NCI-H226 (cell line): ENCODE measurements around the gene PHYHD1.

Experiments
- DNase-seq: peaks from one replicate; pipeline ENCODE4 v3.0.0-alpha.2; 2015

The PHYHD1 gene

DNA sequence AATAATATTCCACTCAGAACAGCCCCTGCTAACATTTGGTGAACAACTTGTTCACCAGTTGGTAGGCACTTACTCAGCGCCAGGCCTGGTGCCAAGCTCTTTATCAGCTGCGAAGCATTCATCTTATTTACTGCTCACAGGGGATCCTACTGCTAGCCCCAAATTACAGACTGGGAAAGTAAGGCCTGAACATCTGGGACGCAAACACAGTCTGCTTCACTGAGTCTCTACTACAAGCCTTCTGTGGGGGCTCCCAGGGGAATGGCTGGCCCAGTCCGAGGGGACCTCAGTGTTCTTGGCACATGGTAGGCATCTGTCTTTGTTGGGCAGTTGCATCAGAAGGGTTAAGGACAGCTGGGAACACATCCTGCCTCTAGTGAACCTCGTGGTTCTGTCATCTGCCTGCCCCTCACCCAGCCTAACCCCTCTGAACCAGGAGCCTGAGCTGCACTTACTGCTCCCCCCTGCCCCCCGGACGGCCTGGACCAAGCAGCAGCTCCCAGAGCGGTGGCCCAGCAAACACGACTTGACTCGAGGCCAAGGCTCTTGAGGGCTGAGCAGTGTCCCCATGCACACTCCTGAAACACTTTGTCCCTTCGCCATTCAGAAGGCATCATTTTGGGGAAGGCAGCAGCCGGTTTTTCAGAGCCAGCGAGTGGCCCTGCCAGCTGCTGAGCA, at the start of gene PHYHD1:
PHYHD1 (plus strand) TSS at position 602 of the 678 bp plus-strand sequence. CDS start 1,342 bp downstream, outside the sequence.
- DNase-seq, result peak; percentile 57

DNA sequence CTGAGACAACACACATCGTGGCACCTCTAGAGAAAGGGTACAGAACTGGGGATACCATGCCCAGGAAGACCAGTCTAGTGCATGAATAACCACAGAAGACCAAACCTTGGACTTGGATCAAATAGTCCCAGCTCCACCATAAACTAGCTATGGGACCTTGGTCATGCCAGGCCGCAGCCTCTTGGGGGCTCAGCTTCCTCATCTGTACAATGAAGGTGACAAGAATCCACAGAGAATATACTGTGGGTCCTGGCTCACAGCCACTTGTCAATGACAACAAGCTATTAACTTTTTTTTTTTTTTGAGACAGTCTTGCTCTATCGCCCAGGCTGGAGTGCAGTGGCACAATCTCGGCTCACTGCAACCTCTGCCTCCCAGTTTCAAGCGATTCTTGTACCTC, 42.9 kb upstream of the PHYHD1 start:
- DNase-seq, result no peak

DNA sequence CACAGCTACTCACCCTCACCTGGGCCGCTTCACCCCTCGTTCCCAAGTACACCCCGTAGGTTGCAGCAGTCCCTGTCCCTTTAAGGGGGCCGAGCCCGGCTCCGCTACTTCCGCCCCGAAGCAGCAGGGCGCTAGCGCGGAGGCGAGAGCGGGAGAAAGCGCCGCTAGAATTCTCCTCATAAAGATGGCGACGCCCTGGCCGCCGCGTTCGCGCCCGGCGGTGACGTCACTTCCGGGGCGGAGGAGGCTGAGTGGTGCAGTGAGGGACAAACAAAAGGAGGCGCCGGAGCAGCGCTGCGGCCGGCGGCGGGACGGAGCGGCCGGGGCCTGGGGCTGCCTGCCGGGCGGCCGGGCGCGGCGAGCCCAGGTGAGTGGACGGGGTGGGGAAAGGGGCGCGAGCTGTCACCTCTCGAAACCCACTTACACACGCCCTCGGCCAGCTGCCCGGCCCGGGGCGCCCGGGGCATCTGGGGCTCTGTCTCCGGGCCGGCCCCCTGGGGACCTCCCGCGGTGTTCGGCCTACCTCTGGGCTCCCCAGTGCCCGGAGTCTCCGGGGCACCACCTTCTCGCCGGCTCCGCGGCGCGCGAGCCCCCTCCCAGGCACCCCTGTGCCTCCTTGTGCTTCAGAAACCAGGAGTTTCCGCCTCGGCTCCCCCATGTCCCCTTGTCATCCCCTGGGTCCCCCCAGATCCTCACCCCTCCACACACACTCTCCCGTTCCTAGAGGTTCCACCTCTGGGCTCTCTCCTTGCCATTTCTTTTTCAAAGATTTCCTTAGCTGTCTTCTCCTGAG, 38.7 kb upstream of the PHYHD1 start, which contains the start of the genes KYAT1 and LRRC8A:
KYAT1 (minus strand) TSS at position 67 of the 793 bp plus-strand sequence. CDS start 36,545 bp downstream, outside the sequence.
LRRC8A (plus strand) TSS at position 250 of the 793 bp plus-strand sequence. CDS start 25,032 bp downstream, outside the sequence.
- peak; percentile 95 for DNase-seq

DNA sequence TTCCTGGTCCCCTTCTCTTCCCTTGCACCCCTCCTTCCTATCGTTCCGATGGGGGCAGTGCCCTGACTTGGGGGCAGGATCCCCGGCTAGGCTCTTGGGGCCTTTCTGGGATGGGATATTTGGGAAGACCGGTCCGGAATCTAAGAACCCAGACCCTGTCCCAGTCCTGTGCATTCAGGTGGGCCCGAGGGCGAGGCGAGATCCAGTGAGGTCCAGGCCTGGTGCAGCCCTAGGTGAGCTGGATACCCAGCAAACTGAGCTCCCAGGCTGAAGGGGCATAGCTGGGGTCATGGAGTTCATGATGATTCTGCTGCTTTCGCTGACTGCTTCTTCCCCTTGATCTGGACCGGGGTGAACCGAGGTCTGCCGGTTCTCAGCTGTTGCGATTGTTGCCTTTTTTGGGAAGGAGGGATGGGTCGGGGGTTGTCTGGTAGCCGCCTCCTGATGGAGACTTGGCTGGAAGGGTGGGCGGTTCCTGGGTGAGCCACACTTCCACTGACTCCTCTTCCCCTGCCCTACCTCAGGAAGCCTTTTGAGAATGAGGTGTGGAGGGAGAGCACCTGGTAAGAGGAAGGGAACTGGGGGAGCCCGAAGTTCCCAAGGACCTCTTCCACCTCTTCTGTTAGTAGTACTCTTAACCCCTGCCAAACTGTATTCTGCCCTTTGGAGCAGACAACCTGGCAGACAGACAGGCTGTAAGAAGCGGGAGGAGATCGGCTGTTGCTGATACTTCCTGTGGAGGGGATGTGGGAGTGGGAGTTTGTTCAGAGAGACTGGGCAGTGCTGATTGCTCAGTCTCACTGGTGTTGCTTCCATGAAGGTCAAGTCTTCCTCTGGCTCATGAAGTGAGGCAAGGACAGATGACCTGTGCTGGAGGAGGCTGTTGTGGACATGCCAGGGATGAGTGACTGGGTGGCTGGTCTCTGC, 37.8 kb upstream of the PHYHD1 start:
- peak; percentile 28 for DNase-seq

DNA sequence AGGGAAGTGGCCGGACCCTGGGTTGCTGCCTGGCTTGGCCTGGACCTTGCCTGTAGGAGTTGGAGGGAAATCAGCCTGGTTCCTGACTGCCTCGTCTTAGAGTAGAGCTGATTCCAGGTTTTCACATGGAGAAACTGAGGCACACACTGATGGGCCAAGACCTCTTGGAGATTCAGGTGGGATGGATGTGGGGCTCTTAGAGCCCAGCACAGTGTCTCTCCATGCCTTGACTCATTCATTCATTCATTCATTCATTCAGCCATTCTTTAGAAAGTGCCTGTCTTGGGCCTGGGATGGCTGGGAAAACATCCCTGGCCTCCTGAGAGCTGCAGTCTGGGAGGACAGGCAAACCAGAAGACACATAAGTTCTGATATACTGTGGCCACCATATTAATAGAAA, 36.6 kb upstream of the PHYHD1 start:
- no peak for DNase-seq

DNA sequence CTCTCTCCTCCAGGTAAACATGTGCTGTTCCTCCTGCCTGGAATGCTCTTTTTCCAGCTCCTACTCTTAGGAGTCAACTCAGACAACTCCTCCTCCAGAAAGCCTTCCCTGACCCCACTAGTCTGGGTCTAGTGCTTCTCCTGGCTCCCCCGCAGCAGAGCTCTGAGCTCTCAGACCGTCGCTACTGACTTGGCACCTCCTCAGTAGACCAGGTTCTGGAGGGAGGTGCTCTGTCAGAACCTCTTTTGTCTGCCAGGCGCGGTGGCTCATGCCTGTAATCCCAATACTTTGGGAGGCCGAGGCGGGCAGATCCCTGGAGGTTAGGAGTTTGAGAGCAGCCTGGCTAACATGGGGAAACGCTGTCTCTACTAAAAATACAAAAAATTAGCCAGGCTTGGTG, 35.4 kb upstream of the PHYHD1 start:
- no peak for DNase-seq

DNA sequence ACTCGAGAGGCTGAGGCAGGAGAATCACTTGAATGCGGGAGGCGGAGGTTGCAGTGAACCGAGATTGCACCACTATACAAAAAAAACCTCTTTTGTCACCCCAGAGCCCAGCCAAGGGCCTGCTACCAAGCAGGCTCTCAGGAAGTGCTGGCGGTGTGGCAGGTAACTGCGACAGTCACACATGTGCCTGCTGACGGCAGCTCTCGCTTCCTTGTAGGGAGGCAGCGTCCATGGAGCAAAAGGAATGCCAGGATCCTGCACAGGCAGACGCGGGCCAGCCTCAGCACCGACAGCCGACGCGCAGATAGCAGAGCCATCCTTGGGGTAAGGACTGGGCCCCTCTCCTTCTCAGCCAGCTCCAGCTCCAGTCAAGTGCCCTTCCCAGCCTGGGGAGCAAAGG, 35.0 kb upstream of the PHYHD1 start:
- DNase-seq, result no peak

DNA sequence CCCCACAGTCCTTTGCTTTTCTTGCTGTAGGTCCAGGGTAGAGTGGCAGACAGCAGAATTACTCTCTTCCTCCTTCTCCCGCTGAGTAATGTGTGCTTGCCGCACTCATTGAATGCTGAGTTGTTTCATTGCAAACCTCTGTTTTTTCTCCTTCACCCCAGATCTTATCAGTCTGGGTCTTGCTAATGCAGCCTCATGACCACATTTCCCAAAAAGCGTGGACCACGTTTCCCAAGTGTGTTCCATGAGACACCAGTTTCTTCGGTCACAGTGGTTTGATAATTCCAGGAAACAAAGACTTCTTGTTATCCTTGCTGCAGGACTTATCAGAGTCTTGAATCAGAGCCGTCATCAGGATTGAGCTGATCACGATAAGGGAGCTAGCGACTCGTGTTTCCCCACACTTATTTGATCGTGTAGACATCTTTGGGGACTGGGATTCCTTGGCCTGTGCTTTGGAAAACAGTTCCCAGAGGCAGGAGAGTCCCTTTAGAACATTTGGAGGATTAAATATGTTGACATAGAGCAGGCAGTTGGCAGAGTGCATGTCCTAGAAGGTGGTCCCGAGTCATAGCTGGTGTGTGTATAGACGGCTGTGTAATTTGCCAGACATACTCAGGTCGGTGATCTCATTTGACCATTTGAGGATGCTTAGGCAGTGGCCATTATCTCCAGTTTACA, 34.4 kb upstream of the PHYHD1 start:
- DNase-seq, result no peak

DNA sequence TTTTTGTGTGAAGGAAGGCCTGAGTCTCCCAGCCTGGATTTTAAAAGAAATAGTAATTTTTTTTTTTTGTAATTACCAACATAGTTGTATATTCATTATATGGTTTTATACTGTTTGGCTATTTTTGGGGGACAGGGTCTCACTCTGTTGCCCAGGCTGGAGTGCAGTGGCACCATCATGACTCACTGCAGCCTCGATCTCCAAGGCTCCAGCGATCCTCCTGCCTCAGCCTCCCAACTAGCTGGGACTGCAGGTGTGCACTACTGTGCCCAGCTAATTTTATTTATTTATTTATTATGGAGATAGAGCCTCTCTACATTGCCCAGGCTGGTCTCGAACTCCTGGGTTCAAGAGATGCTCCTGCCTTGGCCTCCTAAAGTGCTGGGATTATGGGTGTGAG, 33.7 kb upstream of the PHYHD1 start:
- no peak for DNase-seq

DNA sequence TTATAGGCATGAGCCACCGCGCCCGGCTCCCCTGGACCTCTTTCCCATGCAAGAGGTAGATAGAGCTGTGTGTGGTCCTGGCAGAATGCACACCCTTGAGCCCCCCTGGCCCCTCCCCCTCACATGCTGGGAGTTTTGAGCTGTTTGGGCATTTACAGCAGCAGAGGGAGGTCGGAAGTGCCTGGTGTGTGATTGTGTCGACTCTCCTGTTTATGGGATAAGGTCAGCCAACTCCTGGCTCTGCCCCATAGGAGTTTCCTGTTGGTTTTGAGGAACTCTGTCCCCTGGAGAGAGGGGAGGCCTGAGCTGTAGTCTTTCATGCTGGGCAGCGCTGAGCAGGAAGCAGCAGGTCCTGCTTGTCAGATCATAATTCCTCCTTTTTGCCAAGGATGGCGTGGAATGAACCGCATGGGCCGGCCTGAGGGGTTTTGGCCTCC, 32.9 kb upstream of the PHYHD1 start:
- DNase-seq, result no peak

DNA sequence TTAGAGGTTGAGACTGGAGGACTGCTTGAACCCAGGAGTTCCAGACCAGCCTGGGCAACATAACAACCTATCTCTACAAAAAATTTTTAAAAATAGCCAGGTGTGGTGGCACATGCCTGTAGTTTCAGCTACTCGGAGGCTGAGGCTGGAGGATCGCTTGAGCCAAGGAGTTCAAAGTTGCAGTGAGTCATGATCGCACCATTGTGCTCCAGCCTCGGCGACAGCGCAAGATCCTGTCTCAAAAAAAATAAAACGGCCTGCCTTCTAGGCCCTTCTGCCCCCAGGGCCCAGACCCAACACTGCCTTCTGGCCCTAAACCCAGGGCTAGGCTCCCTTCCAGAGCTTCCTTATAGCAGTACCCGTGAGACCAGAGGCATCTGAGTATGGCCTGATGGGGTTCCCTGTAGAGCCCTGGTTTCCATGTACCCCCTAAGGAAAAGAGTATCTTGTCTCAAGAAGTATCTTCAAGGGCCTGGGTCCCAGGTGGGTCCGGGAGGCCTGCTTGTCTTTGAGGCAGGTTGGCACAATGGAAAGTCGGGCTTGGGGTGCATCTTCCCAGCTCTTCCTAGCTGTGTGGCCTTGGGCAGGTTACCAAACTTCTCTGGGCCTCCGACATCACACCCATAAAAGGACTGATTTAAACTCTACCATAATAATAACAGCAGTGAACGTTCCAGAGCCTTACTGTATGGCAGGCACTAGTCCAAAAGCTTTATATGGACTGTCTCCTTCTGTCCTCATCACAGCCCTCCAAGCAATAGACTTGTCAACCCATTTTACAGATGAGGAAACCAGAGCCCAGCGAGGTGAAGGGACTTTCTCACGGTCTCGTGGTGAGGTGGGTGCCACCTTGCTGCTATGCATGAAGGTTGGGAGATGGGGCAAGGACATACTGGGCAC, 29.2 kb upstream of the PHYHD1 start:
- no peak for DNase-seq

DNA sequence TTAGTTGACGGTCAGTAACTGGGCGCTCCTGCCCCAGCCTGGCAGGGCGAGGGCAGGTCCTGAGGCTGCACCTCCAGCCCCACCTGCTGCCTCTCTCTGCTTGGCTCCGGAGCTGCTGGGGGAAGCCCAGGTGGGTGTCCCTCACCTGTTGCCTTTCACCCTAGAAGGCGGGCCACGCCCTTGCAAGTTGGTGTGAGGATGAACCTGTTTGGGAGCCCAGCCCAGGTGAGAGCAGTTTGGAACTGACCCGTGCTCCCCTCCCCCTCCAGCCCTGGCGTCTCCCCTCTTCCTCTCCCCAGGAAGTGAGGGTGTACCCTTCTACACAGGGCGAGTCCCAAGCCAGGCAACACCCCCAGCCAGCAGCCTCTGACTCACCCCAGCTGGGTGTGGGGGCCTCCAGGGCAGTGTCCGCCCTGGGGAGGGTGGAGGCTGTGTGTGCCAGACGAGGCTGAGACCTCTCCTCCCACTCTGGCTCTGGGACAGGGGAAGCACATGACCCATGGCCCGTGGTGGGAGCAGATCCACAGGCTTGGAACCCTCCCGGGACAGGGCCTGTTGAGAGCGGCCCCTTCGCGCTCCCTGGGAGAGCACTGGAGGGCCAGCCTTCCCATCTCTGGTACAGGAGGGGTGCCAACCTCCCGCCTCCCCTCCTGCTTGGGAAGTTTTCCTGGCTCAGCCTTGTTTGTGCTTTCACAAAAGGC, 28.4 kb upstream of the PHYHD1 start:
- peak; percentile 96 for DNase-seq

DNA sequence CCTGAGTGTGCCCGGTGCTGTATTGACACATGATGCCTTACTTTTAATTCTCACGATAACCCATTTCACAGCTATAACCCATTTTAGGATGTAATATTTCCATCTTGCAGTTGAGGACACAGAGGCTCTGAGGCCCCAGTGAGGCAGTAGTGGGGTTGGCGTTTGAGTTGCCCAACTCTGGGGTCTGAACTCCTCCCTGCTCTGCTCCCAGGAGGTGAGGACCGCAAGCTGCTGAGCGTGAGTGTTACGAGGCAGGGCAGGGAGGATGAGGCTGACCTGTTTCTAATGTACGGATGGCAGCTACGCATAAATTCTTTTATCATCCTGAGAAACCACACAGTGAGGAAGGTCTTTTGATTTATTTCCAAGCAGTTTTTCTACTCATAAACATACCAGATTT, 27.4 kb upstream of the PHYHD1 start:
- no peak for DNase-seq

DNA sequence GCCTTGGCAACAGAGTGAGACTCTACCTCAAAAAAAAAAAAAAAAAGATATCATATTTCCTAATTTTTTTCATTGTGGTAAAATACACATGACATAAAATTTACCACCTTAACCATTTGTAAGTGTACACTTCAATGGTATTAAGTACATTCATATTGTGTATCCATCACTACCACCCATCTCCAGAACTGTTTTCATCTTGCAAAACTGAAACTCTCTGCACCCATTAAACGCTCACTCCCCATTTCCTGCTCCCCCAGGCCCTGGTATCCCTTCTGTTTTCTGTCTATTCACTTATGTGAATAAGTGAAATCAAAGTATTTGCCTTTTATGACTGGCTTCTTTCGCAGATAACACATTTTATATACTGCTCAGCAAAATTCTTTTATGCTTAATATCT, 26.0 kb upstream of the PHYHD1 start:
- no peak for DNase-seq

DNA sequence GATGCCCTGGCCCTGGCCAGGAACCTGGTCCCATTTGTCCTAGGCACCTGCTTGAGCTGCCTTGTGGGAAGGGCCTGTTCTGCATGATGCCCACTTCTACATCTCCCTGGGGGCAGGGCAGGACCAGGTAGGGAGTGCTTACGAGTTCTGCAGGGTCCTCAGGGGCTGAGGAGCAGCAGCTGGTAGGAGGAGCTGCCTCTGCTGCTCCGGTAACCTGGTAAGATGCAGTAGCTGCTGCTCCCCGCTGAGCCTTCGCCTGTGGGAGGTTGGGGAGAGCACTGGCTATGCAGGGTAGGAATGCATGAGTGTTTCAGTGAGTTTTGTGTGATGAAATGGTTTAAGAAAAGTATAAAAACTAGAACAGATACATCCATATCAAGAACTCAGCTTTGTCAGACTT, 25.2 kb upstream of the PHYHD1 start:
- DNase-seq, result peak; percentile 25

DNA sequence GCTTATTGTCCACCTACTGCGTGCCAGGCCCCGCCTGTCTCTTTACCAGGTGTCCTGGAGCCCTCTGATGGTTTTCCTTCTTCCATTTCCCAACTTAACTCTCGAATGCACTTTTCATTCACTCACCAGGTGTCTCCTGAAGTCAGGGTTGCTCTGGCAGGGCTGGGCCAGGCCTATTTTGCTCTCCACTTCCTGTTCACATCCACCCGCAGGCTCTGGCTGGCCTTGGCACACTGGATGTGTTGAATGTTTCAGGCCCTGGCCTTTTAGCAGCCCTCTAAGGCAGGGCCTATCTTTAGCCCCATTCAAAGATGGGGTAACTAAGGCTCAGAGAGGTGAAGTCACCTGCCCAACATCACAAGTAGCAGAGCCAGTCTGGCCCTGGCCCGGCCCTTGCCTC, 22.4 kb upstream of the PHYHD1 start:
- DNase-seq, result no peak

DNA sequence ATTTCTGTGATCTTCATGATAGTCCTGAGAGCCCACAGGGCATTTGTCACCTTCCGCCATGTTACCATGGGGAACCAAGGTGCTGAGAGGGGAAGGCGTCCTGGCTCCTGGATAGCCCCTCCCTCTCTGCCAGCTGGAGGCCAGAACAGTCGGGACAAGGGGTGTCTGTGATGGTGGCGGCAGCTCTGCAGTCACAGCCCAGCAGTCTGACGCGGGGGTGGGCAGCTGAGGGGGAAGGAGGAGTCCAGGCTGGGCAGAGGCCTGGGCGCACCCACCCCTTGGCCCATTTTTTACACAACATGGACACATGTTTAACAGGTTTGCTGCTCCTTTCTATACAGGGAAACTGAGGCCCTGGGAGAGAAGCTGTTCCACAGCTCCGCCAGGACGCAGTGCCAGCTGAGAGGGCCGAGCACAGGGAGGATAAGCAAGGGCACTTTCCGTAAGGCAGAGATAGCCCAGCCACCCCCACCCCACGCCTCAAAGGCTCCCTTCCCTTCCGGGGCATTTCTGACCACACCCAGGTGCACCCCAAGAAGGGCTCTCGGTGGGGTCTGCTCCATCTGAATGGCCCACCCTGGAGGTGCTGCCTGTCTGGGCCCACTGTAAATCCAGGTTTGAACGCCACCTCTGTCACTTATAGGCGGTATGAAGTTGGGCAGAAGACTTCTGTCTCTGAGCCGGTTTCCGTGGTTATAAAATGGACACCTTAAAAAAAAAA, 21.8 kb upstream of the PHYHD1 start:
- DNase-seq, result no peak

DNA sequence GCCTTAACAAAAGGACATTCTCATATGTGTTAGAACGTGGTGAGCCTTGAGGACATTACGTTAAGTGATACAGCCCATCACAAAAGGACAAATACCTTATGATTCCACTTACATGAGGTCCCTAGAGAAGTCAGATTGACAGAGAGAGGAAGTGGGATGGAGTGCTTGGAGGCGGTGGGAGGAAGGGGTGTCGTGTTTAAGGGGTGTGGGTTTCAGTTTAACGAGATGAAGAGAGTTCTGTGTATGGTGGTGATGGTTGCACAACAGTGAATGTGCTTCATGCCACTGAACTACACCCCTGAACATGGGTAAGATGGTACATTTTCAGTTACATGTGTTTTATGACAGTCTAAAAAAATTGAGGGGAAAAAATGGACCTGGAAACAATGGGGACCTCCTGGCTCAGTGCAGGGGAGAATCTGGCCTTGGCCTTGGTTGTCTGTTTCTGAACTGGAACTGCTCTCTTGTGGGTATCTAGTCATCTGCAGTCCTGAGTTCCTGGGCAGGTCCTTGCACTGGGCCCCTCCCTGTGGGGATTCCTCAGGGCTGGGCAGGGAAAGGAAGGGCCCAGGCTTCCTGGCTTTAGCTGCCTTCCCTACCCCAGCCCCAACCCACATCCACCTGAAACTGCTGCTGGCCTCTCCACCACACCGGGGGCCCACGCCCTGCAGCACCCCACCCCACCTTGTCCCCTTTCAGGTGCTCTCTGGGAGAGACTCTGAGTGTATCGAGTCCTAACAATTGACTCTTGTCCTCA, 21.0 kb upstream of the PHYHD1 start:
- peak; percentile 38 for DNase-seq

DNA sequence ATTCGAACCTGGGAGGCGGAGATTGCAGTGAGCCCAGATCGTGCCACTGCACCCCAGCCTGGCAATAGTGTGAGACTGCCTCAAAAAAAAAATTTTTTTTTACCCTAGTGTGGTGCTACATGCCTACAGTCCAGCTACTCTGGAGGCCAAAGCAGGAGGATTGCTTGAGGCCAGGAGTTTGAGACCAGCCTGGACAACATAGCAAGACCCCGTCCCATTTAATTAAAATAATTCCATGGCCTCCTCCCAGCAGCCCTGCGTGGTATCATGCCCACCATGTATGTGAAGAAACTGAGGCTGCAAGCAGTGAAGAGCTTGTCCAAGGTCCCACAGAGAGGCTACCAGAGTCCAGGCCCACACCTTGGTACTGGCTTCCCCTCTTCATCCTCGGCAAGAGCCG, 19.4 kb upstream of the PHYHD1 start:
- DNase-seq, result no peak
